Activated T-cell treated with anti-CD3 and anti-CD28 coated beads, Interleukin-2, amount 50 U/mL, for 4 hours (primary cell): Measurements from ENCODE around the gene NBAS. TPM values are rescaled to one million over a fixed set of nuclear protein-coding genes. Genes with fewer than 3 reads are reported as not detected.
"Not testable (repeated sequence)": the region's sequence is repeated elsewhere in the genome, so short reads cannot be mapped to it uniquely, and the experiment has no call there.

Experiments used
- ATAC-seq, 2 donors: fragments of 200-7000 bp; cut with Tn5 transposase; one replicate each; pipeline ENCODE4 v1.10.0; 2021
- DNase-seq: peaks from one replicate; pipeline ENCODE4 v3.0.0-alpha.2; 2020
- H3K27me3 Mint-ChIP-seq: one replicate; pipeline ENCODE4 v1.8.0; 2021; ENCODE audit warnings: low read depth, mixed read lengths
- H3K36me3 Mint-ChIP-seq: one replicate; pipeline ENCODE4 v1.8.0; 2022; ENCODE audit warnings: mixed read lengths; ENCODE audit not compliant: insufficient read depth
- H3K4me1 Mint-ChIP-seq: one replicate; pipeline ENCODE4 v1.8.0; 2021; ENCODE audit warnings: low read depth, mixed read lengths
- H3K4me3 Mint-ChIP-seq: one replicate; pipeline ENCODE4 v1.8.0; 2021; ENCODE audit warnings: mild to moderate bottlenecking, moderate library complexity, mixed read lengths
- H3K9me3 Mint-ChIP-seq: one replicate; pipeline ENCODE4 v1.8.0; 2021; ENCODE audit warnings: mixed read lengths
- total RNA-seq, 3 donors: library from RNA; stranded (reverse); gene quantifications; one replicate each; pipeline ENCODE4 v1.2.1, GENCODE V29; 2021

The NBAS gene
- total RNA-seq, 3 donors from 2014 or later: 28.5 to 30.4 (median 29.7) TPM

- Mint-ChIP-seq H3K9me3 (no peaks in the 10 kb centered on the region), H3K36me3 (peaks cover 25% of the 10 kb centered on the region), H3K4me1 (no peaks in the 10 kb centered on the region), H3K27me3 (no peaks in the 10 kb centered on the region), H3K4me3 (no peak overlapping the region)
- ATAC-seq: no peak
- DNase-seq: no peak
Observed at GRCh38 chr2:15435474-15435873, 125.7 kb downstream of the NBAS start.

GRCh38 chr2:15432642-15433256 is 128.4 kb downstream of the NBAS start:
- Mint-ChIP-seq H3K27me3 (no peaks in the 10 kb centered on the region), H3K4me3 (no peak overlapping the region), H3K9me3 (no peaks in the 10 kb centered on the region), H3K4me1 (no peaks in the 10 kb centered on the region), H3K36me3 (peaks cover 17% of the 10 kb centered on the region)
- ATAC-seq (no peak), DNase-seq (no peak)

GRCh38 chr2:15429032-15429431 is 132.1 kb downstream of the NBAS start:
- Mint-ChIP-seq H3K9me3 (no peaks in the 10 kb centered on the region), H3K27me3 (no peaks in the 10 kb centered on the region), H3K4me1 (no peaks in the 10 kb centered on the region), H3K4me3 (no peak overlapping the region), H3K36me3 (peaks cover 22% of the 10 kb centered on the region)
- ATAC-seq (no peak), DNase-seq (no peak)

GRCh38 chr2:15427987-15428386 is 133.1 kb downstream of the NBAS start:
- DNase-seq: no peak
- Mint-ChIP-seq H3K9me3 (no peaks in the 10 kb centered on the region), H3K4me3 (no peak overlapping the region), H3K27me3 (no peaks in the 10 kb centered on the region), H3K36me3 (peaks cover 28% of the 10 kb centered on the region), H3K4me1 (no peaks in the 10 kb centered on the region)
- ATAC-seq: no peak

- H3K36me3 Mint-ChIP-seq: peaks cover 35% of the 10 kb centered on the region
- H3K9me3 Mint-ChIP-seq: no peaks in the 10 kb centered on the region
- H3K4me1 Mint-ChIP-seq: no peaks in the 10 kb centered on the region
- no peak for DNase-seq
- no peak for ATAC-seq
- no peaks in the 10 kb centered on the region for H3K27me3 Mint-ChIP-seq
- H3K4me3 Mint-ChIP-seq: no peak overlapping the region
Observed at GRCh38 chr2:15426606-15427005, 134.5 kb downstream of the NBAS start.

GRCh38 chr2:15425712-15426111 is 135.4 kb downstream of the NBAS start:
- H3K4me1 Mint-ChIP-seq: no peaks in the 10 kb centered on the region
- no peaks in the 10 kb centered on the region for H3K9me3 Mint-ChIP-seq
- no peaks in the 10 kb centered on the region for H3K27me3 Mint-ChIP-seq
- peaks cover 30% of the 10 kb centered on the region for H3K36me3 Mint-ChIP-seq
- ATAC-seq (no peak), DNase-seq (no peak)
- H3K4me3 Mint-ChIP-seq: no peak overlapping the region

GRCh38 chr2:15421753-15422152 is 139.4 kb downstream of the NBAS start:
- peaks cover 43% of the 10 kb centered on the region for H3K36me3 Mint-ChIP-seq
- DNase-seq: no peak
- ATAC-seq: no peak
- H3K4me3 Mint-ChIP-seq: no peak overlapping the region
- no peaks in the 10 kb centered on the region for H3K9me3 Mint-ChIP-seq
- no peaks in the 10 kb centered on the region for H3K4me1 Mint-ChIP-seq
- H3K27me3 Mint-ChIP-seq: no peaks in the 10 kb centered on the region

GRCh38 chr2:15415748-15416147 is 145.4 kb downstream of the NBAS start:
- Mint-ChIP-seq H3K4me1 (no peaks in the 10 kb centered on the region), H3K36me3 (peaks cover 59% of the 10 kb centered on the region), H3K27me3 (no peaks in the 10 kb centered on the region), H3K4me3 (no peak overlapping the region), H3K9me3 (no peaks in the 10 kb centered on the region)
- ATAC-seq: no peak
- DNase-seq: no peak

GRCh38 chr2:15412779-15413178 is 148.4 kb downstream of the NBAS start:
- Mint-ChIP-seq H3K27me3 (no peaks in the 10 kb centered on the region), H3K4me1 (no peaks in the 10 kb centered on the region), H3K36me3 (peaks cover 51% of the 10 kb centered on the region), H3K9me3 (no peaks in the 10 kb centered on the region), H3K4me3 (no peak overlapping the region)
- DNase-seq (no peak), ATAC-seq (no peak)

GRCh38 chr2:15412309-15412708 is 148.8 kb downstream of the NBAS start:
- H3K4me3 Mint-ChIP-seq: no peak overlapping the region
- no peaks in the 10 kb centered on the region for H3K27me3 Mint-ChIP-seq
- ATAC-seq: no peak
- no peak for DNase-seq
- no peaks in the 10 kb centered on the region for H3K4me1 Mint-ChIP-seq
- no peaks in the 10 kb centered on the region for H3K9me3 Mint-ChIP-seq
- peaks cover 48% of the 10 kb centered on the region for H3K36me3 Mint-ChIP-seq

- no peaks in the 10 kb centered on the region for H3K4me1 Mint-ChIP-seq
Observed at GRCh38 chr2:15410884-15411283, 150.2 kb downstream of the NBAS start.

GRCh38 chr2:15408759-15409158 is 152.4 kb downstream of the NBAS start:
- DNase-seq (no peak), ATAC-seq (no peak)
- Mint-ChIP-seq H3K4me3 (no peak overlapping the region), H3K27me3 (no peaks in the 10 kb centered on the region), H3K9me3 (no peaks in the 10 kb centered on the region), H3K4me1 (no peaks in the 10 kb centered on the region), H3K36me3 (peaks cover 43% of the 10 kb centered on the region)

More at GRCh38 chr2:15410884-15411283, 150.2 kb downstream of the NBAS start:
- ATAC-seq (no peak), DNase-seq (no peak)
- peaks cover 39% of the 10 kb centered on the region for H3K36me3 Mint-ChIP-seq
- H3K27me3 Mint-ChIP-seq: no peaks in the 10 kb centered on the region
- no peaks in the 10 kb centered on the region for H3K9me3 Mint-ChIP-seq
- H3K4me3 Mint-ChIP-seq: no peak overlapping the region

GRCh38 chr2:15407666-15408065 is 153.5 kb downstream of the NBAS start:
- ATAC-seq (no peak), DNase-seq (no peak)
- H3K4me3 Mint-ChIP-seq: no peak overlapping the region
- H3K36me3 Mint-ChIP-seq: peaks cover 32% of the 10 kb centered on the region
- H3K27me3 Mint-ChIP-seq: no peaks in the 10 kb centered on the region
- no peaks in the 10 kb centered on the region for H3K4me1 Mint-ChIP-seq
- H3K9me3 Mint-ChIP-seq: no peaks in the 10 kb centered on the region

GRCh38 chr2:15404511-15404910 is 156.6 kb downstream of the NBAS start:
- not testable (repeated sequence) for H3K4me3 Mint-ChIP-seq, ATAC-seq, H3K27me3 Mint-ChIP-seq, DNase-seq, H3K9me3 Mint-ChIP-seq, H3K4me1 Mint-ChIP-seq
- H3K36me3 Mint-ChIP-seq: peaks cover 30% of the 10 kb centered on the region

GRCh38 chr2:15400240-15400826 is 160.8 kb downstream of the NBAS start:
- ATAC-seq (no peak), DNase-seq (no peak)
- H3K4me3 Mint-ChIP-seq: no peak overlapping the region
- H3K36me3 Mint-ChIP-seq: peaks cover 33% of the 10 kb centered on the region
- no peaks in the 10 kb centered on the region for H3K9me3 Mint-ChIP-seq
- H3K27me3 Mint-ChIP-seq: no peaks in the 10 kb centered on the region
- H3K4me1 Mint-ChIP-seq: no peaks in the 10 kb centered on the region
